ENCODE measurements around the gene COL10A1.
"Not testable (repeated sequence)": the region's sequence is repeated elsewhere in the genome, so short reads cannot be mapped to it uniquely, and the experiment has no call there.

The COL10A1 gene

GRCh38 chr6:116118608-116119007, 7.3 kb downstream of the COL10A1 start:
- no peak for DNase-seq

GRCh38 chr6:116115781-116116180, 10.2 kb downstream of the COL10A1 start:
- DNase-seq, result no peak

- DNase-seq, result no peak
Measured at GRCh38 chr6:116113386-116113785, 12.5 kb downstream of the COL10A1 start.

GRCh38 chr6:116111552-116112528, 14.1 kb downstream of the COL10A1 start:
- DNase-seq, result no peak

GRCh38 chr6:116108836-116109235, 17.1 kb downstream of the COL10A1 start:
- no peak for DNase-seq

- DNase-seq, result no peak
Measured at GRCh38 chr6:116106146-116106545, 19.8 kb downstream of the COL10A1 start.

GRCh38 chr6:116105247-116105646, 20.7 kb downstream of the COL10A1 start:
- no peak for DNase-seq

GRCh38 chr6:116104636-116105035, 21.3 kb downstream of the COL10A1 start:
- no peak for DNase-seq

GRCh38 chr6:116102873-116103272, 23.1 kb downstream of the COL10A1 start:
- DNase-seq, result no peak

- DNase-seq, result no peak
Measured at GRCh38 chr6:116101790-116102189, 24.1 kb downstream of the COL10A1 start.

- DNase-seq, result no peak
Measured at GRCh38 chr6:116101302-116101718, 24.6 kb downstream of the COL10A1 start.

GRCh38 chr6:116100419-116101301, 25.3 kb downstream of the COL10A1 start, which contains the start of gene NT5DC1:
NT5DC1 (plus strand) TSS chr6:116100853; CDS start chr6:116100931, 78 bp downstream.
- DNase-seq, result peak; percentile 69

- no peak for DNase-seq
Measured at GRCh38 chr6:116099036-116099435, 26.9 kb downstream of the COL10A1 start.

GRCh38 chr6:116096979-116097816, 28.7 kb downstream of the COL10A1 start:
- no peak for DNase-seq

GRCh38 chr6:116096048-116096759, 29.7 kb downstream of the COL10A1 start:
- DNase-seq, result not testable (repeated sequence)

- no peak for DNase-seq
Measured at GRCh38 chr6:116094041-116094440, 31.9 kb downstream of the COL10A1 start.

GRCh38 chr6:116090251-116090650, 35.7 kb downstream of the COL10A1 start:
- no peak for DNase-seq

GRCh38 chr6:116088946-116089345, 37.0 kb downstream of the COL10A1 start:
- no peak for DNase-seq

- no peak for DNase-seq
Measured at GRCh38 chr6:116087437-116088027, 38.4 kb downstream of the COL10A1 start.

- DNase-seq, result no peak
Measured at GRCh38 chr6:116084284-116084683, 41.6 kb downstream of the COL10A1 start.

- DNase-seq, result no peak
Measured at GRCh38 chr6:116083052-116083451, 42.9 kb downstream of the COL10A1 start.
